Right lobe of liver (tissue), 4 donors: ENCODE results near the gene SHISA9.

ENCODE experiments used
- POLR2A ChIP-seq: fragments of 450-650 bp; IDR thresholded peaks from one replicate; pipeline ENCODE4 v1.6.1; 2017; ENCODE audit warnings: antibody characterized with exemption, mild to moderate bottlenecking
- TF ChIP-seq, protein P1 (sequence below), 4 donors: fragments of 200-600 bp in 3 of 4; fragments of 450-650 bp in 1 of 4; IDR thresholded peaks; one replicate each; pipeline versions ENCODE4 v1.5.1 to v1.8.0; 2016 to 2022; ENCODE audit warnings: antibody characterized with exemption in 4 of 4, mild to moderate bottlenecking in 2 of 4
- donor health status: DM: no; HTN: no; CAD: no.
- donor health status: DM: no; HTN: no; CAD: no.
- donor health status: DM: no; HTN: yes; CAD: no.

DNA sequence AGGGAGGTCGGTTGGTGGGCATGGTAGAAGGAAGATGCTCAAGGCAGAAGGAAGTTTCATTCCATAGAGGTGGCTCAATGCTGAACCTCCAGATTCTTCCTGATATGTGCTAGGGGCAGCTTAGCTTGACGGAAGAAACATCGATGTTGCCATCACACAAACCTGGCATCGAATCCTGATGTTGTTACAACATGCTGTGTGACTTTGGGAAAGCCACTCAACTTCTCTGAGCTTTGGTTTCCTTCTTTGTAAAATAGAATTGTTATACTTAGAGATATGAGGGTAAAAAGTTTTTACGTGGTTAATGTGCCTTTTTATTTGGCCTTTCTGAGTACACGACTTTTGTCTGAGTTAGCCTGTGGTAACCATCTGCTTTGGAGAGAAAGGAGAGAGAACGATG lies 287.9 kb downstream of the SHISA9 start:
- TF ChIP-seq, protein P1, sequence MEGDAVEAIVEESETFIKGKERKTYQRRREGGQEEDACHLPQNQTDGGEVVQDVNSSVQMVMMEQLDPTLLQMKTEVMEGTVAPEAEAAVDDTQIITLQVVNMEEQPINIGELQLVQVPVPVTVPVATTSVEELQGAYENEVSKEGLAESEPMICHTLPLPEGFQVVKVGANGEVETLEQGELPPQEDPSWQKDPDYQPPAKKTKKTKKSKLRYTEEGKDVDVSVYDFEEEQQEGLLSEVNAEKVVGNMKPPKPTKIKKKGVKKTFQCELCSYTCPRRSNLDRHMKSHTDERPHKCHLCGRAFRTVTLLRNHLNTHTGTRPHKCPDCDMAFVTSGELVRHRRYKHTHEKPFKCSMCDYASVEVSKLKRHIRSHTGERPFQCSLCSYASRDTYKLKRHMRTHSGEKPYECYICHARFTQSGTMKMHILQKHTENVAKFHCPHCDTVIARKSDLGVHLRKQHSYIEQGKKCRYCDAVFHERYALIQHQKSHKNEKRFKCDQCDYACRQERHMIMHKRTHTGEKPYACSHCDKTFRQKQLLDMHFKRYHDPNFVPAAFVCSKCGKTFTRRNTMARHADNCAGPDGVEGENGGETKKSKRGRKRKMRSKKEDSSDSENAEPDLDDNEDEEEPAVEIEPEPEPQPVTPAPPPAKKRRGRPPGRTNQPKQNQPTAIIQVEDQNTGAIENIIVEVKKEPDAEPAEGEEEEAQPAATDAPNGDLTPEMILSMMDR (IDR thresholded peaks at IDR 0.05), result no peak
- no peak for TF ChIP-seq POLR2A
